Stimulated activated CD8-positive, alpha-beta memory T cell treated with anti-CD3 and anti-CD28 coated beads, Interleukin-2, amount 100 ng/mL, for 48 hours (primary cell): ENCODE measurements around the gene WFS1.

Experiments
- DNase-seq, 2 donors: peaks; one replicate each; pipeline ENCODE4 v3.0.0-alpha.2; 2020; ENCODE audit warnings: low read depth in 2 of 2

The WFS1 gene

GRCh38 chr4:6298852-6299251 is 29.2 kb downstream of the WFS1 start:
- DNase-seq, result no peak

GRCh38 chr4:6299875-6300274 is 30.2 kb downstream of the WFS1 start:
- no peak for DNase-seq

- DNase-seq, result no peak
Observed at GRCh38 chr4:6300359-6300758, 30.7 kb downstream of the WFS1 start.

DNA sequence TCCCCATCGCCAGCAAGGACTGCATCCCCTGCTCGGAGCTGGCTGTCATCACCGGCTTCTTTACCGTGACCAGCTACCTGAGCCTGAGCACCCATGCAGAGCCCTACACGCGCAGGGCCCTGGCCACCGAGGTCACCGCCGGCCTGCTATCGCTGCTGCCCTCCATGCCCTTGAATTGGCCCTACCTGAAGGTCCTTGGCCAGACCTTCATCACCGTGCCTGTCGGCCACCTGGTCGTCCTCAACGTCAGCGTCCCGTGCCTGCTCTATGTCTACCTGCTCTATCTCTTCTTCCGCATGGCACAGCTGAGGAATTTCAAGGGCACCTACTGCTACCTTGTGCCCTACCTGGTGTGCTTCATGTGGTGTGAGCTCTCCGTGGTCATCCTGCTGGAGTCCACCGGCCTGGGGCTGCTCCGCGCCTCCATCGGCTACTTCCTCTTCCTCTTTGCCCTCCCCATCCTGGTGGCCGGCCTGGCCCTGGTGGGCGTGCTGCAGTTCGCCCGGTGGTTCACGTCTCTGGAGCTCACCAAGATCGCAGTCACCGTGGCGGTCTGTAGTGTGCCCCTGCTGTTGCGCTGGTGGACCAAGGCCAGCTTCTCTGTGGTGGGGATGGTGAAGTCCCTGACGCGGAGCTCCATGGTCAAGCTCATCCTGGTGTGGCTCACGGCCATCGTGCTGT is 31.5 kb downstream of the WFS1 start:
- DNase-seq, result no peak

- DNase-seq, result no peak
Observed at GRCh38 chr4:6301732-6302442, 32.2 kb downstream of the WFS1 start.

DNA sequence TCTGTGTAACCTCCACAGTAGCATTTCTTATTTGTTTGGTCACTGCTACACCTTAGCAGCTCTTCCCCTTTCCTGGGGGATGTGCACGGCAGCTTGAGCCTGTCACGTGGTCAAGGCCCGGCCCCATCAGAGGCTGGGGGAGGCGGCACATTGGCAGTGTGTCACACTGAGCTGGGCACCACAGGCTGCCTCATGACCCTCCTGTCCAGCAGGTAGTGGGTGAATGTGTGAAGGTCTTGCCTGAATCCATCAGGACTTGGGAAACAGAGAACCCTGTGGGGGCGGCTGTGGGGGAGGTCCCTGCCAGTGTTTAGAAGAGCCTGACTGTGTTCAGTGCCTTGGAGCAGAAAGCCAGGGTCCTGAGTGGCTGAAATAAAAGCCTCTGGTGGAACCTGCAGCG is 33.2 kb downstream of the WFS1 start:
- no peak for DNase-seq

DNA sequence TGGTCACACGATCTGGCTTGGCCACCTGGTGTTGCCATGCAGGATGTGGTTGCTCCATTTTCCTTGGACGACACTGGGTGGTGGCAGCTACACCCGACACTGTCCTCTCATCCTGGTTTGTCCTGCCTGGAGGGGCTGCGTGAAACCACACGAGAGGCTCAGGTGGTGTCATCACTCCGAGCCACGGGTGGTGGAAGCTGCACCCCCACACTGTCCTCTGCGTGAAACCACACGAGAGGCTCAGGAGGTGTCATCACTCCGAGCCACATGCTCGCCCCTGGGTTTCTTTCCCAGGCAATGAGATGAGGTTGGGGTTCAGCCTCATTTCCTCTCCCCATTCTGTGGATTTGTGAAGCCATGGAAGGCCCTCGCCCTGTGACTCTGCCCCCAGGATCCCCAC is 34.3 kb downstream of the WFS1 start:
- DNase-seq, result no peak

GRCh38 chr4:6306299-6306698 is 36.6 kb downstream of the WFS1 start:
- DNase-seq, result no peak

DNA sequence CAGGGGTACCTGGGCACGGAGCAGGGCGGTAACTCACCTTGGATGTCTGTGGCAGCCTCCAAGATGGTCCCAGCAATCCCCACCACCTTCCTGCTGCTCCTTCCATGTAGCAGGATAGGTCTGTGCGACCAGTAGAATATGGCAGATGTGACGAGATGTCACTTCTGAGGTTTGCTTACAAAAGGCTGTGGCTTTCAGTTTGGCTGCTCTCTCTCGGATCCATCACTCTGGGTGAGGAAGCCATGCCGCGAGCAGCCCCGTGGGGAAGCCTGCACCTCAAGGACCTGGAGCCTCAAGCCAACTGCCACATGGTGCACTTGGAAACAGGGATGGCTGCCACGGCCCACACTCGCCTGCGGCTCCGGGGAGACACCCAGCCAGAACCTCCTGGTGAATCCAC is 37.6 kb downstream of the WFS1 start:
- DNase-seq, result no peak

GRCh38 chr4:6307891-6308290 is 38.2 kb downstream of the WFS1 start:
- DNase-seq, result no peak

DNA sequence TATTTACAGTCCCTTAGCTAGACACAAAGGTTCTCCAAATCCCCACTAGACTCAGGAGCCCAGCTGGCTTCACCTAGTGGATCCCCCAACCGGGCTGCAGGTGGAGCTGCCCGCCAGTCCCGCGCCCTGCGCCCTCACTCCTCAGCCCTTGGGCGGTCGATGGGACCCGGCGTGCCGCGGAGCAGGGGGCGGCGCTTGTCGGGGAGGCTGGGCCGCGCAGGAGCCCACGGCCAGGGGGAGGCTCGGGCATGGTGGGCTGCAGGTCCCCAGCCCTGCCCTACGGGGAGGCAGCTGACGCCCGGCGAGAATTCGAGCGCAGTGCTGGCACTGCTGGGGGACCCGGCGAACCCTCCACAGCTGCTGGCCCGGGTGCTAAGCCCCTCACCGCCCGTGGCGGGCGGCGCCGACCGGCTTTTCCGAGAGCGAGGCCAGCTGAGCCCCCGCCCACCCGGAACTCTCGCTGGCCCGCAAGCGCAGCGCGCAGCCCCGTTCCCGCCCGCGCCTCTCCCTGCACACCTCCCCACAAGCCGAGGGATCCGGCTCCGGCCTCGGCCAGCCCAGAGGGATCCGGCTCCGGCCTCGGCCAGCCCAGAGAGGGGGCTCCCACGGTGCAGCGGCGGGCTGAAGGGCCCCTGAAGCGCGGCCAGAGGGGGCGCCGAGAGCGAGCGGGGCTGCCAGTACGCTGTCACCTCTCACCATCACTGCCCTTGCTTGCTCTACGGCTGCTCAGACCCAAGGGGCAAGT is 39.4 kb downstream of the WFS1 start:
- peak in 1 of 2 donors; percentile 12 for DNase-seq

GRCh38 chr4:6309777-6310176 is 40.1 kb downstream of the WFS1 start:
- no peak for DNase-seq

DNA sequence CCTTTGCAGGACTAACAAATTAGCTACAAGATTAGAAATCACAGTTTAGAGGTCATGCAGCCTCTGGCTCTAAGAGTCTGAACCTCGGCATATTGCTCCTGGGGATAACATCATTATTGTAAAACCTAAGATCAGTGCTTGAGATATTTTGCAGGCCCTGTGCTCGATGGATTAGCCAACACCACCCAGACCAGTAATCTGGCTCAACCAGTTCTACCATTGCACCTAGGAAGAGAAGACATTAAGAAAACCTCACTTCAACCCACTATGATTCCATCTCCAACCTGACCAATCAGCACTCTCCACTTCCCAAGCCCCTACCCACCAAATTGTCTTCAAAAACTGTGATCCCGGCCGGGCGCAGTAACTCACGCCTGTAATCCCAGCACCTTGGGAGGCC is 43.6 kb downstream of the WFS1 start:
- no peak for DNase-seq

DNA sequence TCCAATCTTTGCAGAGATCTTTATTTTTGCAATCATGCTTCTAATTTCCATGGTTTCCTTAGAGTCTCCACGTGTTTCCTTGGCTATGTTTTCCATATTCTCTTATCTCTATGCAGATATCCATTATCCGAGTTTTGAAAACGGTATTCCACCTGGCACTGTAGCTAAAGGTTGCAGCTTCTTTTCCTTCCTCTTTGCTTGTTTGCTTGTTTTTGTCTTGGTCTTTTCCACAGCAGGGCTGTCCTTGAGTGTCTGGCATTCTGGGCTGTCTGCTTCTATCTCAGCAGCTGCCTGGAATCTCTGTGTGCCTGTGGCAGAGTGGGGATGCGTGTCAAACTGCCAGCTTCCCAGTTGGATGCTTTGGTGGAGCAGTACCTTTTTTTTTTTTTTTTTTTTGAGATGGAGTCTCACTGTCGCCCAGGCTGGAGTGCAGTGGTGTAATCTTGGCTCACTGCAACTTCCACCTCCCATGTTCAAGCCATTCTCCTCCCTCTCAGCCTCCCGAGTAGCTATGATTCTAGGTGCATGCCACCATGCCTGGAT is 46.9 kb downstream of the WFS1 start:
- DNase-seq, result no peak

- DNase-seq, result no peak
Observed at GRCh38 chr4:6318206-6318605, 48.6 kb downstream of the WFS1 start.

GRCh38 chr4:6319530-6320150 is 50.0 kb downstream of the WFS1 start:
- no peak for DNase-seq

DNA sequence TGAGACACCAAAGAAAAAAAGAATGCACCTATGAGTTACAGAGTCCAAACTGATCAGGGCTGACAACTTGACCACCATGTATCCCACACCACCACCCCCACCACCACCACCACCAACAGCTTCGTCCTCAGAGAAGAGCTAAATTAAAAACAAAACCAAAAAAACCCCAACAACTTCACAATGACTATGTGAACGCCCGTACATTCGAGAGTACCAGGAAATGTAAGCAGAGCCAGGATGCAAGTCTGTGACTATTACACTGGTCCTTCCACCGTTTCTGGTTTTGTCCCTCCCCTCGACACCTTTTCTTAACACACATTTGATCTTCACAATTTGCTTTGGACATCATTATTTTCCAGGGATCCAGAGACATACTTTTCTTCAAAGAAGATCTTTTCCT is 51.0 kb downstream of the WFS1 start:
- no peak for DNase-seq

GRCh38 chr4:6321361-6321760 is 51.7 kb downstream of the WFS1 start:
- no peak for DNase-seq

DNA sequence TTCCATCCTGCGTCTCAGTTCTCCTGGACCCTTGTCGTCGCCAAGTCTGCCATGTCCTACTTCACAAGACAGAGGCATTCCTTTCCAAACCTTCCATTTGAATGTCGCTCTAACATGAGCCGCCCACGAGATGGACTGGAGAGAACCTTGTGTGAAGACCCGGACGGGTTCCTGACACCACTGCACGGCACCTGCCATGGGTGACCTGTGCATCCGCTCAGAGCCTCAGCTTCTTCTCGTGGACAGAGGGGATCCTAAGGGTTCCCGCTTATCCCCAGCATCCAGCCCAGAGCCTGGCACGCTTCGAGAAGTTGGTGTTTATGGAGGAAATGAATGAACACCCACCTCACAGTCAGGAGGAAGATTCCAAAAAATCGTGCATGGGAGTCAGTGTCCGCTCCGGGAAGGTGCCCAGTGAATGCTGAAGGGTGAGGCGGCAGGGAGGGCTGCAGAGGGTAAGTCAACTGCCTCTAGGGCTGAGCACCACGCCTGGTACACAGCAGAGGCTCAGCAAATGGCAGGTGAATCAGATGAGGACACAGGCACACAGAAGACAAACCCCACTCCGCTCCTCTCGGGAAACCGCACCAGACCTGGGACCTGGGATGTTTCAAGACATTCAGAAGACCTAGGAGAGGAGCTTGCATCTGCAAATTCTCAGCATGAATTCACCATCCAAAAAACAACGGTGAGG is 52.6 kb downstream of the WFS1 start:
- DNase-seq, result no peak

DNA sequence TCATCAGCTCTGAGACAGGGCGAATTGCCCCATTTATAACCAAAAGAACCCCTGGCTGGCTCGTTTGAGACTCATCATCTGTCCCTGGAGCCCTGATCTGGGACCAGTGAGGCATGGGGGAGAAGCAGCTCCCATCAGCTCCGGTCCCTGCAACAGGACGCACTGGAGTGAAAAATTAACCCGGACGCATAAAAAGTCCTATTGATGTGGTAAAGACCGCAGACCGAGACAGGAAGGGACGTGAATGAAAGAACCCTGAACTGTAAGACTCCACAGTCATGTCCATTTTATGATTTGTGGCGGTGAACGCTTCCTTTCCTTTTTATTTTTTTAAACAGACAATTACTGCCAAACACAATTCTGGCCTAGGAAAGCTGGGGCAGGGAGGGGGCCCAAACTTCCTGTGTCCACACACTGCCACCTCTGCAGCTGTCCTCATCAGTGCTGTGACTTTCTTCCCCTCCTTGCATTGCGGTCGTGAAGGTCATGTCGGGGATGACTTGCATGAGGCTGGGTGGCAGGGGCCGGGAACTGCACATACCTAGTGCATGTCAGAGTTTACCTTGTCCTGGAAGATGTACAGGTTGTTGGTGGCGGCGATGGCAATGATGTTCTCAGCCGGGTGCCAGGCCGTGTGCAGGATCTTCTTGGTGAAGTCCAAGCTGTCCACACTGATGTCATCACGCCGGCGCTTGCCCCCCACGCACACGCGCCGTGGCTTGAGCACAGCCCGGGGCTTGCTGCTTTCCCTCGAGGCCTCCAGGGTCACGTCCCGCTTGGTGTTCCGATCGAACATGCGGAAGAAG is 53.3 kb downstream of the WFS1 start:
- DNase-seq, result no peak
